DMS114 treated with DMSO at 0.1 percent for 48 hours (cell line): ENCODE results near the gene DHRS7.

Source experiments
- DNase-seq: peaks from one replicate; lab custom pipeline; 2025; ENCODE audit not compliant: unreplicated experiment; lab: John Stamatoyannopoulos, UW

Gene DHRS7

GRCh38 chr14:60188115-60188514 is 22.9 kb upstream of the DHRS7 start:
- DNase-seq, result peak; percentile 13

GRCh38 chr14:60184905-60185555 is 19.8 kb upstream of the DHRS7 start:
- no peak for DNase-seq

- DNase-seq, result peak; percentile 44
These were observed 19.1 kb upstream of the DHRS7 start for GRCh38 chr14:60184146-60184904.

DNA sequence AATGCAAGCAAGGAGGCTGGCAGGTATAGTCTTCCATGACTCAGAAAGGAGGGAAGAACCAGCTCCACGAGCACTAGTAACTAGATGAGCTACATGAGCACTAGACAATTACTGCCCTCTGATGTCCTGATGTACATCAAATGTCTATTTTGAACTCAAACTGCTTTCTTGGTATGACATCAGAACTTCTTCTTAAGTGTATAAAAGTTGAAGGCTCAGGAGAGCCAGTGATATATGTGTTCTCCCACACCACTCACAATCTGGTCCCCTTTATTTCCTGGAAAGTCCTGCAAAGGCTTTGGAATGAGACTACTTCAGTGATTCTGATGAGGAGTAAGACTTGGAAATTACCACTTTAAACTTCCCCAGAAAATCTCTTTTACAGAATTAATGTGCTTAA is 18.5 kb upstream of the DHRS7 start:
- DNase-seq, result no peak

DNA sequence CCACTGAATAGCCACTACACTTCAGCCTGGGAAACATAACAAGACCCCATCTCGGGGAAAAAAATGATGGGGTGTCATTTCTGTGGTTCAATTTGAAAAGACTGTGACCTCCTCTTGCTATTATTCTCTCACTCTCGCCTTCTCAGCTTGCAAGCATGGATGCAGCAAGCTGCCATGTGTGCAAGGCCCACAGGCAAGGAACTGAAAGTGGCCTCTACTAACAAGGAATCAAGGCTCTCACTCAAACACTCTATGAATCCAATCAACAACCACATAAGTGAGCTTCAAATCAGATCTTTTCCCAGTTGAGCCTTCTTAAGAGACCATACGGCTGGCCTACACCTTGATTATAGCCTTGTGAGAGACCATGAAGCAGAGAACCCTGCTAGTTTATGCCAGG is 17.9 kb upstream of the DHRS7 start:
- DNase-seq, result no peak

- no peak for DNase-seq
These were observed 14.3 kb upstream of the DHRS7 start for GRCh38 chr14:60179431-60179869.

GRCh38 chr14:60178820-60179219 is 13.6 kb upstream of the DHRS7 start:
- no peak for DNase-seq

DNA sequence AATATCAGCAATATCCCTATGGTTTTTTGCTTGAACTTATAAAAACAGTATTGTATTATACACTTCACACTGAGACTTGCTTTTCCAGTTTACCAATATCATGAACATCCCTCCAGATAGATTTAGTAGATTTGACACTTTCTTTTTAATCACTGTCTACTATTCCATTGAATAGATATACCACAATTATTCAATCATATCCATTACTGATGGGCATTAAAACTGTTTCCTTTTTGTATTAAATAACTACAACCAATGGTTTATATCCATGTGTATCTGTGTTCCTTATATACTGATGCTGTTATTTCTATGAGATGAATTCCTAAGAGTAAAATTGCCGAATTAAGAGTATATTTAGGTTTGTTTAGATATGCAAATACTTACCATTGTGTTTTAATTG is 13.0 kb upstream of the DHRS7 start:
- no peak for DNase-seq

- DNase-seq, result no peak
These were observed 10.2 kb upstream of the DHRS7 start for GRCh38 chr14:60175255-60175902.

GRCh38 chr14:60174352-60175254 is 9.4 kb upstream of the DHRS7 start:
- no peak for DNase-seq

- no peak for DNase-seq
These were observed 6.5 kb upstream of the DHRS7 start for GRCh38 chr14:60171690-60172089.

GRCh38 chr14:60170948-60171347 is 5.8 kb upstream of the DHRS7 start:
- DNase-seq, result no peak

GRCh38 chr14:60169722-60170121 is 4.5 kb upstream of the DHRS7 start:
- DNase-seq, result no peak

GRCh38 chr14:60166142-60166541 is 944 bp upstream of the DHRS7 start:
- DNase-seq, result no peak

- no peak for DNase-seq
These were observed 314 bp upstream of the DHRS7 start for GRCh38 chr14:60165547-60165876.

GRCh38 chr14:60164404-60164711 is 840 bp downstream of the DHRS7 start:
- peak; percentile 7 for DNase-seq

GRCh38 chr14:60163693-60164092 is 1.5 kb downstream of the DHRS7 start:
- DNase-seq, result no peak

GRCh38 chr14:60161196-60162107 is 3.7 kb downstream of the DHRS7 start:
- no peak for DNase-seq

DNA sequence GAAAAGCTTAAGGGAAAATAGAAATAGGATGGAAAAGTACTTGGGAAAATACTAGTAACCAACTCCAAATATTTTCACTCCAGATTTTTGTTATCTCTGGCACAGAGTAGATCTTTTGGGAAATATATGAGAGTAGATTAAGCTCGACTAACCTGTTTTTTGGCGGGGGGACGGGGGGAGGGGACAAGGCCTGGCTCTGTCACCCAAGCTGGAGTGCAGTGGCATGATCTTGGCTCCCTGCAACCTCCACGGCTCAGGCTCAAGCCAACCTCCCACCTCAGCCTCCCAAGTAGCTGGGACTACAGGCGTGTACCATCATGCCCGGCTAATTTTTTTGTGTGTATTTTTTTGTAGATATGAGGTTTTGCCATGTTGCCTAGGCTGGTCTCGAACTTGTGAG is 4.8 kb downstream of the DHRS7 start:
- DNase-seq, result no peak

- no peak for DNase-seq
These were observed 10.5 kb downstream of the DHRS7 start for GRCh38 chr14:60154671-60155070.
